Loucy (cell line): Measurements from ENCODE around the gene TNFSF12.

ENCODE experiments used
- H2AFZ ChIP-seq: fragments of 200-600 bp; sonication (generic); 2 replicates; pipeline ENCODE4 v1.6.0; 2016; ENCODE audit warnings: antibody characterized with exemption, mild to moderate bottlenecking, low read length, moderate library complexity
- H3F3A ChIP-seq: fragments of 200-600 bp; 2 replicates; pipeline ENCODE4 v1.6.0; 2016; ENCODE audit warnings: antibody characterized with exemption, low read depth, mild to moderate bottlenecking
- H3K27me3 ChIP-seq: fragments of 200-600 bp; sonication (generic); 2 replicates; pipeline ENCODE4 v1.6.1; 2014; ENCODE audit warnings: low read length, mild to moderate bottlenecking; ENCODE audit not compliant: insufficient read depth, poor library complexity, severe bottlenecking
- H3K36me3 ChIP-seq: fragments of 200-600 bp; sonication (generic); 2 replicates; pipeline ENCODE4 v1.6.1; 2016; ENCODE audit warnings: low read length; ENCODE audit not compliant: insufficient read depth
- H3K4me1 ChIP-seq: fragments of 200-600 bp; sonication (generic); 2 replicates; pipeline ENCODE4 v1.5.1; 2014; ENCODE audit warnings: low read length, mild to moderate bottlenecking; ENCODE audit not compliant: insufficient read depth, poor library complexity, severe bottlenecking
- H3K4me2 ChIP-seq: fragments of 200-600 bp; sonication (generic); 2 replicates; pipeline ENCODE4 v1.6.0; 2014; ENCODE audit warnings: antibody characterized with exemption, low read length, low read depth, mild to moderate bottlenecking; ENCODE audit not compliant: poor library complexity, severe bottlenecking
- H3K4me3 ChIP-seq: fragments of 200-600 bp; sonication (generic); 2 replicates; pipeline ENCODE4 v1.5.1; 2014; ENCODE audit warnings: low read length, mild to moderate bottlenecking, mixed read lengths; ENCODE audit not compliant: poor library complexity, severe bottlenecking
- H3K79me2 ChIP-seq: fragments of 200-600 bp; sonication (generic); 2 replicates; pipeline ENCODE4 v1.6.1; 2014; ENCODE audit warnings: low read length; ENCODE audit not compliant: insufficient read depth
- H3K9ac ChIP-seq: fragments of 200-600 bp; sonication (generic); 2 replicates; pipeline ENCODE4 v1.6.0; 2014; ENCODE audit warnings: mild to moderate bottlenecking, low read depth, low read length, moderate library complexity; ENCODE audit not compliant: poor library complexity, severe bottlenecking
- H3K9me2 ChIP-seq: fragments of 200-600 bp; sonication (generic); replicated peaks from 2 replicates; pipeline ENCODE4 v1.6.1; 2016; ENCODE audit warnings: low read depth, low read length, mixed read lengths
- H3K9me3 ChIP-seq: fragments of 200-600 bp; sonication (generic); 2 replicates; pipeline ENCODE4 v1.6.1; 2014; ENCODE audit warnings: mild to moderate bottlenecking, antibody characterized with exemption, low read length, low read depth; ENCODE audit not compliant: insufficient read depth
- H4K20me1 ChIP-seq: fragments of 200-600 bp; sonication (generic); 2 replicates; pipeline ENCODE4 v1.6.0; 2014; ENCODE audit warnings: antibody characterized with exemption, low read length, mild to moderate bottlenecking; ENCODE audit not compliant: insufficient read depth, poor library complexity, severe bottlenecking
- EZH2phosphoT487 ChIP-seq: fragments of 200-600 bp; IDR thresholded peaks from 2 replicates; pipeline ENCODE4 v1.6.1; 2018; ENCODE audit warnings: antibody characterized with exemption, mild to moderate bottlenecking, moderate library complexity, borderline replicate concordance
- TF ChIP-seq, protein P1 (sequence below): fragments of 200-600 bp; sonication (generic); conservative IDR thresholded peaks from 2 replicates; pipeline ENCODE4 v1.5.1; 2014; ENCODE audit warnings: mild to moderate bottlenecking, antibody characterized with exemption, low read length

TNFSF12 gene

DNA sequence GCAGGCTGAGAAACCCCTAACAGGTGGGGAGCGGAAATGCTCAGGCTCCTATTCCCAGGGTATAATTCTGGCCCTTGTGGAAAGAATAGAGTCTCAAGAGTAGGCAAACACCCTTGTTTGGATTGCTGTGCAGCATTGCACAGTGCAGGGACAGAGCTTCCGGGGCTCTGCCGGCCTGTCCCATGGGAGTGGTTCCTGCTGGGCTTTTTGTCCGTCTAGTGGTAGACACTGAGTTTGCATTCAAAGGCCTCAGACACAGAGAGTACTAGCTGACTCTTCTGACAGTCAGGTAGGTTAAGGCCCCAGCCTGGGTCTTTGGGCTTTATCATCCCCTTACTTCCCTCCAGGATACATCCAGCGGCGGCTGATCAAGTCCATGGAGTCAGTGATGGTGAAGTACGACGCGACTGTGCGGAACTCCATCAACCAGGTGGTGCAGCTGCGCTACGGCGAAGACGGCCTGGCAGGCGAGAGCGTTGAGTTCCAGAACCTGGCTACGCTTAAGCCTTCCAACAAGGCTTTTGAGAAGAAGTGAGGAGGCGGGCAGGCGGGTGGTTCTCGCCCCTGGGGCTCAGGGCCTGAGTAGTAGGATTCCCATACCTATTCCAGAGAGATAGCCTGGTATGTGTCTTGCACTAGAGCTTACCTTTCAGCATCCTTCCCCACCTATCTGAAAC lies 46.5 kb upstream of the TNFSF12 start:
- Histone ChIP-seq H3K36me3 (peaks cover 96% of the 10 kb centered on the region), H3K9me2 (no peaks in the 10 kb centered on the region), H2AFZ (no peak overlapping the region), H4K20me1 (peaks cover 56% of the 10 kb centered on the region), H3K9me3 (no peaks in the 10 kb centered on the region), H3K79me2 (peaks cover 31% of the 10 kb centered on the region; the same call in 1 of the 2 replicates), H3F3A (no peaks in the 10 kb centered on the region), H3K4me1 (no peaks in the 10 kb centered on the region), H3K4me2 (no peak overlapping the region), H3K27me3 (no peaks in the 10 kb centered on the region), H3K9ac (no peak overlapping the region), H3K4me3 (no peak overlapping the region)
- TF ChIP-seq, protein P1, sequence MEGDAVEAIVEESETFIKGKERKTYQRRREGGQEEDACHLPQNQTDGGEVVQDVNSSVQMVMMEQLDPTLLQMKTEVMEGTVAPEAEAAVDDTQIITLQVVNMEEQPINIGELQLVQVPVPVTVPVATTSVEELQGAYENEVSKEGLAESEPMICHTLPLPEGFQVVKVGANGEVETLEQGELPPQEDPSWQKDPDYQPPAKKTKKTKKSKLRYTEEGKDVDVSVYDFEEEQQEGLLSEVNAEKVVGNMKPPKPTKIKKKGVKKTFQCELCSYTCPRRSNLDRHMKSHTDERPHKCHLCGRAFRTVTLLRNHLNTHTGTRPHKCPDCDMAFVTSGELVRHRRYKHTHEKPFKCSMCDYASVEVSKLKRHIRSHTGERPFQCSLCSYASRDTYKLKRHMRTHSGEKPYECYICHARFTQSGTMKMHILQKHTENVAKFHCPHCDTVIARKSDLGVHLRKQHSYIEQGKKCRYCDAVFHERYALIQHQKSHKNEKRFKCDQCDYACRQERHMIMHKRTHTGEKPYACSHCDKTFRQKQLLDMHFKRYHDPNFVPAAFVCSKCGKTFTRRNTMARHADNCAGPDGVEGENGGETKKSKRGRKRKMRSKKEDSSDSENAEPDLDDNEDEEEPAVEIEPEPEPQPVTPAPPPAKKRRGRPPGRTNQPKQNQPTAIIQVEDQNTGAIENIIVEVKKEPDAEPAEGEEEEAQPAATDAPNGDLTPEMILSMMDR, result no peak
- no peak for TF ChIP-seq EZH2phosphoT487

DNA sequence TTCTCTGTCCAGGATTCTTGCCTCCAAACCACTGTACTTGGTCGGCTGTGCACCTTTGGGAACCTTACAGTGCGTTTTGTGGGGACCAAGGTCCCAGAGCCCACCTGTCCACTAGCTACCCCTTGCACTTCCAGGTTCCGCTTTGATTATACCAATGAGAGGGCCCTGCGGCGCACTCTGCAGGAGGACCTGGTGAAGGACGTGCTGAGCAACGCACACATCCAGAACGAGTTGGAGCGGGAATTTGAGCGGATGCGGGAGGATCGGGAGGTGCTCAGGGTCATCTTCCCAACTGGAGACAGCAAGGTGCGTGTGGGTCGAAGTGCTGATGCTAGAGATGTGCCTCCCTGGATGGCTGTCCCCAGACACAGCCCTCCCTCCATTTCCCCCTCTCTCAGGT lies 45.9 kb upstream of the TNFSF12 start:
- no peaks in the 10 kb centered on the region for H3K9me3 ChIP-seq
- TF ChIP-seq, protein P1, result peak; percentile 55
- TF ChIP-seq EZH2phosphoT487, result no peak
- no peak overlapping the region for H3K9ac ChIP-seq
- H3F3A ChIP-seq, result no peaks in the 10 kb centered on the region
- H3K79me2 ChIP-seq, result peaks cover 25% of the 10 kb centered on the region; the same call in 1 of the 2 replicates
- no peak overlapping the region for H2AFZ ChIP-seq
- H3K9me2 ChIP-seq, result no peaks in the 10 kb centered on the region
- H3K27me3 ChIP-seq, result no peaks in the 10 kb centered on the region
- H3K4me2 ChIP-seq, result no peak overlapping the region
- H3K36me3 ChIP-seq, result peaks cover 96% of the 10 kb centered on the region
- no peaks in the 10 kb centered on the region for H3K4me1 ChIP-seq
- no peak overlapping the region for H3K4me3 ChIP-seq
- peaks cover 52% of the 10 kb centered on the region for H4K20me1 ChIP-seq

DNA sequence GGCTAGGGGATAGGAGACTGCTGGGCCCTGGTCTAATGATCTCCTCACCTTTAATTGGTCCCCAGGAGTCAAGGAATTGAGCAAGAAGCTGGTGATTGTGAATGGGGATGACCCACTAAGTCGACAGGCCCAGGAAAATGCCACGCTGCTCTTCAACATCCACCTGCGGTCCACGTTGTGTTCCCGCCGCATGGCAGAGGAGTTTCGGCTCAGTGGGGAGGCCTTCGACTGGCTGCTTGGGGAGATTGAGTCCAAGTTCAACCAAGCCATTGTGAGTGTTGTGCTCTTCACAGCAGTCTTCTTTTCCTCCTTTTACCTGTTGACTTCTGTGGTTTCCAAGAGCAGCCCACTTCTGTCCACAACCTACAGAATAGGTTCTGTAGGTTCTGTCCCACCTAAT lies 45.3 kb upstream of the TNFSF12 start:
- H3K36me3 ChIP-seq, result peaks cover 96% of the 10 kb centered on the region
- H3K4me1 ChIP-seq, result no peaks in the 10 kb centered on the region

More for the DNA sequence above, 45.3 kb upstream of the TNFSF12 start:
- Histone ChIP-seq H3K4me2 (no peak overlapping the region), H3K9me3 (no peaks in the 10 kb centered on the region), H3K27me3 (no peaks in the 10 kb centered on the region), H2AFZ (no peak overlapping the region), H3K4me3 (no peak overlapping the region), H3K9ac (no peak overlapping the region), H4K20me1 (peaks cover 51% of the 10 kb centered on the region), H3F3A (no peaks in the 10 kb centered on the region), H3K79me2 (peaks cover 19% of the 10 kb centered on the region; the same call in 1 of the 2 replicates), H3K9me2 (no peaks in the 10 kb centered on the region)
- no peak for TF ChIP-seq EZH2phosphoT487
- TF ChIP-seq, protein P1, result no peak
